ENCODE results near the gene CRYL1.
"Not testable (repeated sequence)": the region's sequence is repeated elsewhere in the genome, so short reads cannot be mapped to it uniquely, and the experiment has no call there.

Gene CRYL1

GRCh38 chr13:20456737-20457136 is 68.9 kb downstream of the CRYL1 start:
- no peak for DNase-seq (ENCODE audit: low read depth in 2 of 2)

- DNase-seq (ENCODE audit: low read depth in 2 of 2), result no peak
Measured at GRCh38 chr13:20451397-20451796, 74.3 kb downstream of the CRYL1 start.

- no peak for DNase-seq (ENCODE audit: low read depth in 2 of 2)
Measured at GRCh38 chr13:20448470-20448869, 77.2 kb downstream of the CRYL1 start.

- DNase-seq (ENCODE audit: low read depth in 2 of 2), result no peak
Measured at GRCh38 chr13:20446900-20447299, 78.8 kb downstream of the CRYL1 start.

GRCh38 chr13:20446405-20446804 is 79.3 kb downstream of the CRYL1 start:
- no peak for DNase-seq (ENCODE audit: low read depth in 2 of 2)

- no peak for DNase-seq (ENCODE audit: low read depth in 2 of 2)
Measured at GRCh38 chr13:20442798-20443381, 82.8 kb downstream of the CRYL1 start.

GRCh38 chr13:20442375-20442774 is 83.3 kb downstream of the CRYL1 start:
- no peak for DNase-seq (ENCODE audit: low read depth in 2 of 2)

GRCh38 chr13:20441879-20442278 is 83.8 kb downstream of the CRYL1 start:
- DNase-seq (ENCODE audit: low read depth in 2 of 2), result no peak

- no peak for DNase-seq (ENCODE audit: low read depth in 2 of 2)
Measured at GRCh38 chr13:20441056-20441455, 84.6 kb downstream of the CRYL1 start.

- peak in 1 of 2 experiments; percentile 14 for DNase-seq (ENCODE audit: low read depth in 2 of 2)
Measured at GRCh38 chr13:20439261-20439660, 86.4 kb downstream of the CRYL1 start.

- no peak for DNase-seq (ENCODE audit: low read depth in 2 of 2)
Measured at GRCh38 chr13:20438801-20439200, 86.9 kb downstream of the CRYL1 start.

- DNase-seq (ENCODE audit: low read depth in 2 of 2), result no peak
Measured at GRCh38 chr13:20436505-20436904, 89.2 kb downstream of the CRYL1 start.

GRCh38 chr13:20435616-20436368 is 89.9 kb downstream of the CRYL1 start:
- no peak for DNase-seq (ENCODE audit: low read depth in 2 of 2)

- not testable (repeated sequence) for DNase-seq (ENCODE audit: low read depth in 2 of 2)
Measured at GRCh38 chr13:20434210-20434609, 91.4 kb downstream of the CRYL1 start.

GRCh38 chr13:20431687-20432384 is 93.8 kb downstream of the CRYL1 start:
- no peak for DNase-seq (ENCODE audit: low read depth in 2 of 2)

- no peak for DNase-seq (ENCODE audit: low read depth in 2 of 2)
Measured at GRCh38 chr13:20431080-20431479, 94.6 kb downstream of the CRYL1 start.

- DNase-seq (ENCODE audit: low read depth in 2 of 2), result no peak
Measured at GRCh38 chr13:20430296-20430695, 95.4 kb downstream of the CRYL1 start.

GRCh38 chr13:20429682-20430081 is 96.0 kb downstream of the CRYL1 start:
- DNase-seq (ENCODE audit: low read depth in 2 of 2), result no peak

GRCh38 chr13:20428666-20429644 is 96.7 kb downstream of the CRYL1 start:
- DNase-seq (ENCODE audit: low read depth in 2 of 2), result no peak

- no peak for DNase-seq (ENCODE audit: low read depth in 2 of 2)
Measured at GRCh38 chr13:20426766-20427448, 98.8 kb downstream of the CRYL1 start.

GRCh38 chr13:20425819-20426219 is 99.8 kb downstream of the CRYL1 start:
- no peak for DNase-seq (ENCODE audit: low read depth in 2 of 2)

Data from fibroblast of skin of left quadriceps (primary cell).